GM12875 (cell line): Measurements from ENCODE around the gene ARRDC1.

Source experiments
- H3K4me3 ChIP-seq: one replicate; pipeline ENCODE4 v1.5.1; 2011; ENCODE audit warnings: low read depth, low read length, control low read depth
- TF ChIP-seq, protein P1 (sequence below): IDR thresholded peaks from 2 replicates; pipeline ENCODE4 v1.5.1; 2011; ENCODE audit warnings: low read depth, mild to moderate bottlenecking, control low read depth, inconsistent platforms, low read length, moderate library complexity, borderline replicate concordance; ENCODE audit not compliant: insufficient read depth

The ARRDC1 gene

DNA sequence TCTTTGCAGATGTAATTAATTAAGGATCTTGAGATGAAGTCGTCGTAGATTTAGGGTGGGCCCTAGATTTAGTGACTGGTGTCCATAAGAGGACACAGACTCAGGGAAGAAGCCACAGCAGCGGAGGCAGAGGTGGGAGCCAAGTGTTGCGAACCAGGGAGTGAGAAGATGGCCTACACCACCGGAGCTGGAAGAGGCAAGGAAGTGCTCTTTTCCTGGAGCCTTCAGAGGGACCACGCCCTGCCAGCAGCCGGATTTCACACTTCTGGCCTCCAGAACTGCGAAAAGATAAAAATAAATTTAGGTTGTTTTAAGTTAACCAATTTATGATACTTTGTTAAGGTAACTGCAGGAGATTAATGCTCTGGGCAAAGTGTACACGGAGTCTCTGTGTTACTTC, 44.1 kb downstream of the ARRDC1 start:
- TF ChIP-seq, protein P1, sequence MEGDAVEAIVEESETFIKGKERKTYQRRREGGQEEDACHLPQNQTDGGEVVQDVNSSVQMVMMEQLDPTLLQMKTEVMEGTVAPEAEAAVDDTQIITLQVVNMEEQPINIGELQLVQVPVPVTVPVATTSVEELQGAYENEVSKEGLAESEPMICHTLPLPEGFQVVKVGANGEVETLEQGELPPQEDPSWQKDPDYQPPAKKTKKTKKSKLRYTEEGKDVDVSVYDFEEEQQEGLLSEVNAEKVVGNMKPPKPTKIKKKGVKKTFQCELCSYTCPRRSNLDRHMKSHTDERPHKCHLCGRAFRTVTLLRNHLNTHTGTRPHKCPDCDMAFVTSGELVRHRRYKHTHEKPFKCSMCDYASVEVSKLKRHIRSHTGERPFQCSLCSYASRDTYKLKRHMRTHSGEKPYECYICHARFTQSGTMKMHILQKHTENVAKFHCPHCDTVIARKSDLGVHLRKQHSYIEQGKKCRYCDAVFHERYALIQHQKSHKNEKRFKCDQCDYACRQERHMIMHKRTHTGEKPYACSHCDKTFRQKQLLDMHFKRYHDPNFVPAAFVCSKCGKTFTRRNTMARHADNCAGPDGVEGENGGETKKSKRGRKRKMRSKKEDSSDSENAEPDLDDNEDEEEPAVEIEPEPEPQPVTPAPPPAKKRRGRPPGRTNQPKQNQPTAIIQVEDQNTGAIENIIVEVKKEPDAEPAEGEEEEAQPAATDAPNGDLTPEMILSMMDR: no peak
- H3K4me3 ChIP-seq: no peak overlapping the region

DNA sequence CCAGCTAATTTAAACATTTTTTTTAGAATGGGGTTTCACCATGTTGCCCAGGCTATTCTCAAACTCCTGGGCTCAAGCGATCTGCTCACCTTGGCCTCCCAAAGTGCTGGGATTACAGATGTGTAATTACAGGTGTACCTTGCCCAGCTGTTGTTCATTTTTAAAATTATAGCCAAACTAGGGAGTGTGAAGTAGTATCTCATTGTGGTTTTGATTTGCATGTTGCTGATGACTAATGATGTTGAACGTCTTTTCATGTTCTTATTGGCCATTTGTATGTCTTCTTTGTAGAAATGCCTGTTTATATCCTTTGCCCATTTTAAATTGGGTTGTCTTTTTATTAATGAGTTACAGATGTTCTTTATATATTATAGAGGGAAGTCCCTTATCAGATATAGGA, 44.8 kb downstream of the ARRDC1 start:
- H3K4me3 ChIP-seq: no peak overlapping the region
- TF ChIP-seq, protein P1: no peak

DNA sequence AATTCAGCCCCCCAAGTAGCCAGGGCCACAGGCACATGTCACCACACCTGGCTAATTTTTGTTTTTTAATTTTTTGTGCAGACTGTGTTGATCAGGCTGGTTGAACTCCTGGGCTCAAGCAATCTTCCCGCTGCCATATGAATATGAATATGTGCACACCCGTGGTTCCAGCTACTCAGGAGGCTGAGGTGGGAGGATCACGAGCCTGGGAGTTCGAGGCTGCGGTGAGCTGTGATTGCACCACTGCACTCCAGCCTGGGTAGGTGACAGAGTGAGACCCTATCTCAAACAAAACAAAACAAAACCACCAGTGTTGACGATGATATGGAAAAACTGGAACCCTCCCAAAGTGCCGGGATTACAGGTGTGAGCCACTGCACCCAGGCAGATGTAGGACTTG, 45.3 kb downstream of the ARRDC1 start:
- TF ChIP-seq, protein P1: no peak
- H3K4me3 ChIP-seq: no peak overlapping the region

DNA sequence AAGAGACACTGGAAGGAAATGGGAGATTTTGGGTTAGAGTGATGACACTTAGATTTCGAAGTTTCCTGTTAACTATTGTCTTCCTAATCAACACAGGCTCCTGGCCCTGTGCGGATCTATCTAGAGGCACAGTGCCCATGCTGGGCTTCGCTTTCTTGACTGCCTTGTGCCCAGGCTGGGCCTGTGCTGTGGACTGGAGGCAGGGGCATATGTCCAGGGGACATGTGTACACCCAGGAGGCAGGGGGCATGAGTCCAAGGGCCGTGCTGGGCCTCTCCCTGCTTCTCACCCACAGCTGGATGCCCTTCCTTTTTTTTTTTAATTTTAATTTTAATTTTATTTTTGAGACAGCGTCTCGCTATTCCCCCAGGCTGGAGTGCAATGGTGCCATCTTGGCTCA, 50.9 kb downstream of the ARRDC1 start:
- no peak overlapping the region for H3K4me3 ChIP-seq
- TF ChIP-seq, protein P1: no peak

DNA sequence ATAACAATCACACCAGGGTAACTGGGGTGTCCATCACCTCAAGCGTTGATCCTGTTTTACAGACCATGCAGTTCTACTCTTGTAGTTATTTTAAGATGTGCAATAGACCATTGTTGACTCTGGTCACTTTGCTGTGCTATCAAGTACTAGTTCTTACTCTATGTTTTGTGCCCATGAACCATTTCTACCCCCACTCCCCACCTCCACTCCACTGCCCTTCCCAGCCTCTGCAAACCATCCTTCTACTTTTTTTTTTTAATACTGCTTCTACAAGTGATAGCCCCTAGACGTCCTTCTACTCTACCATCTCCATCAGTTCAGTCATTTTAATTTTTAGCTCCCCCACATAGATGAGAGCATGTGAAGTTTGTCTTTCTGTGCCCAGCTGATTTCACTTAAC, 52.1 kb downstream of the ARRDC1 start:
- H3K4me3 ChIP-seq: no peak overlapping the region
- TF ChIP-seq, protein P1: no peak

DNA sequence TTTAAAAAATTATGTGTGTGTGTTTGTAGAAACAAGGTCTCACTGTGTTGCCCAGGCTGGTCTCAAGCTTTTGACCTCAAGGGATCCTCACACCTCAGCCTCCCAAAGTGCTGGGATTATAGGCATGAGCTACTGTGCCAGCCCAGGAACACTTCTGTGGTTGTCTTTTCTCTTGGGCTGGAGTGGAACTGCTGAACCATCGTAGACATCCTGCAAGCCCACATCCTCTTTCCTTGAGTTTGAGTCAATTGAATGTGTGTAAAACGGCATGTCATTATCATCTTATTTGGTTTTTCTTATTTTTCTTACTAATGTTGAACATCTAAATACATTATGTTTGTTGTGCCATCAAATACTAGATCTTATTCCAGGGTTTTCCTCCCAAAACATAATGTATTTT, 53.3 kb downstream of the ARRDC1 start:
- H3K4me3 ChIP-seq: no peak overlapping the region
- TF ChIP-seq, protein P1: no peak

DNA sequence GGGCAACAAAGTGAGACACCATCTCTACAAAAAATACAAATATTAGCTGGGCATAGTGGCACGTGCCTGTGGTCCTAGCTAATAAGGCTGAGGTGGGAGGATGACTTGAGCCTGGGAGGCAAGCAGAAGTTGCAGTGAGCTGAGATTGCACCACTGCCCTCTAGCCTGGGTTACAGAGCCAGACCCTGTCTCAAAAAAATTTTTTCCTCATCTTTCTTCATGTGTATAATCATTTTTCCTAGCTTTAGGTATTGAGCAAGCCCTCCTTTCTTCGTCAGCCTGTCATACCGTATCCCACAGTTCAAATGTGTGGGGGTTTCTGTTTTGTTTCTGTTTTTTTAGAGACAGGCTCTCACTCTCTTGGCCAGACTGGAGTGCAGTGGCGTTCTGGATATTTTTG, 54.7 kb downstream of the ARRDC1 start:
- TF ChIP-seq, protein P1: no peak
- H3K4me3 ChIP-seq: no peak overlapping the region
